Activated B cell treated with CpG ODN at 0.5 μM for 24 hours (primary cell): ENCODE results near the gene SDC1. TPM values are rescaled to one million over a fixed set of nuclear protein-coding genes. Genes with fewer than 3 reads are reported as not detected.

Source experiments
- ATAC-seq: fragments of 200-7000 bp; cut with Tn5 transposase; one replicate; pipeline ENCODE4 v1.10.0; 2021; ENCODE audit warnings: low read depth, mild to moderate bottlenecking, moderate library complexity
- CTCF ChIA-PET: fragments of 350-600 bp; sonication (Branson Sonifier 250); formaldehyde crosslinking; loops from one replicate; lab custom pipeline; 2021; ENCODE audit warnings: antibody characterized with exemption; lab: Charles Lee
- POLR2A ChIA-PET: fragments of 350-600 bp; sonication (Branson Sonifier 250); formaldehyde crosslinking; loops from one replicate; lab custom pipeline; 2021; ENCODE audit warnings: antibody characterized with exemption; lab: Charles Lee
- DNase-seq: peaks from one replicate; pipeline ENCODE4 v3.0.0; 2022
- H3K27ac Mint-ChIP-seq: one replicate; pipeline ENCODE4 v1.8.0; 2020; ENCODE audit warnings: mixed read lengths
- H3K27me3 Mint-ChIP-seq: one replicate; pipeline ENCODE4 v1.8.0; 2021; ENCODE audit warnings: mixed read lengths
- H3K36me3 Mint-ChIP-seq: one replicate; pipeline ENCODE4 v1.8.0; 2021; ENCODE audit warnings: low read depth, mixed read lengths
- H3K4me1 Mint-ChIP-seq: one replicate; pipeline ENCODE4 v1.8.0; 2021; ENCODE audit warnings: mixed read lengths
- H3K4me3 Mint-ChIP-seq: one replicate; pipeline ENCODE4 v1.8.0; 2020; ENCODE audit warnings: mild to moderate bottlenecking, mixed read lengths
- H3K9me3 Mint-ChIP-seq: one replicate; pipeline ENCODE4 v1.8.0; 2020; ENCODE audit warnings: mixed read lengths
- CTCF ChIP-seq: fragments of 200-600 bp; IDR thresholded peaks from one replicate; pipeline ENCODE4 v1.8.0; 2022; ENCODE audit warnings: antibody characterized with exemption, mild to moderate bottlenecking
- intact Hi-C: fragments of 100-400 bp; cut with micrococcal nuclease; formaldehyde crosslinking; loops from one replicate; pipeline ENCODE4 v1.15.1; 2024
- total RNA-seq: library from RNA; stranded (reverse); gene quantifications from 2 replicates; pipeline ENCODE4 v1.2.3, GENCODE V29; 2022

The SDC1 gene
- total RNA-seq, 1 donor from 2014 or later, result not detected

GRCh38 chr2:20175931-20176330 is 49.0 kb downstream of the SDC1 start:
- TF ChIP-seq CTCF, result no peak
- Mint-ChIP-seq H3K4me1 (no peaks in the 10 kb centered on the region), H3K9me3 (no peaks in the 10 kb centered on the region), H3K27me3 (no peaks in the 10 kb centered on the region), H3K4me3 (no peak overlapping the region), H3K27ac (no peak overlapping the region), H3K36me3 (no peaks in the 10 kb centered on the region)
- CTCF ChIA-PET, result no interaction called here
- ATAC-seq, result no peak
- POLR2A ChIA-PET, result no interaction called here
- intact Hi-C loops, result no loop called here
- no peak for DNase-seq

DNA sequence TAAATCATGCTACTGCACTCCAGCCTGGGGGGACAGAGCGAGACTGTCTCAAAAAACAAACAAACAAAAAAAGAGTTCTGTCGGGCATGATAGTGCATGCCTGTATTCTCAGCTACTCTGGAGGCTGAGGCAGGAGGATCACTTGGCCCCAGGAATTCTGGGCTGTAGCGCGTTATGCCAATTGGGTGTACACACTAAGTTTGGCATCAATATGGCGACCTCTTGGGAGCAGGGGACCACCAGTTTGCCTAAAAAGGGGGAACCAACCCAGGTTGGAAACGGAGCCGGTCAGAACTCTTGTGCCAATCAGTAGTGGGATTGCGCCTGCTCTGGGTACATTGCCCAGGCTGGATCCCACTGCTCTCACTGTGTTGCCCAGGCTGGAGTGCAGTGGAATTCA is 49.7 kb downstream of the SDC1 start:
- DNase-seq (no peak), ATAC-seq (no peak)
- Mint-ChIP-seq H3K36me3 (no peaks in the 10 kb centered on the region), H3K27me3 (no peaks in the 10 kb centered on the region), H3K4me1 (no peaks in the 10 kb centered on the region), H3K9me3 (no peaks in the 10 kb centered on the region), H3K27ac (no peak overlapping the region), H3K4me3 (no peak overlapping the region)
- ChIA-PET CTCF (no interaction called here), POLR2A (no interaction called here)
- intact Hi-C loops, result no loop called here
- no peak for TF ChIP-seq CTCF

GRCh38 chr2:20174410-20174809 is 50.5 kb downstream of the SDC1 start:
- no peak for DNase-seq
- intact Hi-C loops, result no loop called here
- POLR2A ChIA-PET, result no interaction called here
- Mint-ChIP-seq H3K9me3 (no peaks in the 10 kb centered on the region), H3K36me3 (no peaks in the 10 kb centered on the region), H3K4me3 (no peak overlapping the region), H3K27ac (no peak overlapping the region), H3K27me3 (no peaks in the 10 kb centered on the region), H3K4me1 (no peaks in the 10 kb centered on the region)
- CTCF ChIA-PET, result no interaction called here
- ATAC-seq, result no peak
- no peak for TF ChIP-seq CTCF

- TF ChIP-seq CTCF, result no peak
- no peaks in the 10 kb centered on the region for H3K9me3 Mint-ChIP-seq
- H3K27ac Mint-ChIP-seq, result no peak overlapping the region
- H3K4me3 Mint-ChIP-seq, result no peak overlapping the region
- ChIA-PET POLR2A (no interaction called here), CTCF (no interaction called here)
- no peaks in the 10 kb centered on the region for H3K27me3 Mint-ChIP-seq
- H3K36me3 Mint-ChIP-seq, result no peaks in the 10 kb centered on the region
- no peak for ATAC-seq
- H3K4me1 Mint-ChIP-seq, result no peaks in the 10 kb centered on the region
- intact Hi-C loops, result no loop called here
- no peak for DNase-seq
Observed at GRCh38 chr2:20173496-20174402, 51.2 kb downstream of the SDC1 start.

- POLR2A ChIA-PET, result no interaction called here
- H3K9me3 Mint-ChIP-seq, result no peaks in the 10 kb centered on the region
- no peaks in the 10 kb centered on the region for H3K4me1 Mint-ChIP-seq
Observed at GRCh38 chr2:20173064-20173463, 51.9 kb downstream of the SDC1 start.

More at GRCh38 chr2:20173064-20173463, 51.9 kb downstream of the SDC1 start:
- H3K36me3 Mint-ChIP-seq, result no peaks in the 10 kb centered on the region
- CTCF ChIA-PET, result no interaction called here
- no peak overlapping the region for H3K27ac Mint-ChIP-seq
- ATAC-seq (no peak), DNase-seq (no peak)
- no peak overlapping the region for H3K4me3 Mint-ChIP-seq
- peaks cover 3% of the 10 kb centered on the region for H3K27me3 Mint-ChIP-seq
- TF ChIP-seq CTCF, result no peak
- intact Hi-C loops, result no loop called here
